Dedifferentiated amniotic fluid mesenchymal stem cell (primary cell): ENCODE results near the gene TMEM87A.

Source experiments
- DNase-seq: peaks from one replicate; pipeline ENCODE4 v3.0.0-alpha.2; 2016; ENCODE audit errors: extremely low spot score

TMEM87A gene

GRCh38 chr15:42165106-42165505, 108.1 kb downstream of the TMEM87A start:
- no peak for DNase-seq

- no peak for DNase-seq
Measured at GRCh38 chr15:42163947-42164550, 109.2 kb downstream of the TMEM87A start.

GRCh38 chr15:42163291-42163690, 109.9 kb downstream of the TMEM87A start:
- no peak for DNase-seq
